HEK293 (cell line): ENCODE data around the gene GARIN5A.
"Not testable (repeated sequence)": the region's sequence is repeated elsewhere in the genome, so short reads cannot be mapped to it uniquely, and the experiment has no call there.

Experiments
- CTCF ChIA-PET: fragments of 350-600 bp; formaldehyde crosslinking; extraction: SDS; loops from one replicate; lab custom pipeline; 2021; ENCODE audit warnings: antibody characterized with exemption; lab: Yijun Ruan, JAX
- POLR2A ChIA-PET: fragments of 300-600 bp; formaldehyde crosslinking; extraction: SDS; loops from one replicate; lab custom pipeline; 2020; ENCODE audit warnings: antibody characterized with exemption, inconsistent platforms; lab: Yijun Ruan, JAX
- H3K27ac ChIP-seq: fragments of 200-500 bp; sonication (Bioruptor generic); 2 replicates; pipeline ENCODE4 v1.5.1; 2014; ENCODE audit warnings: low read depth, low read length, control low read depth, inconsistent platforms; ENCODE audit errors: extremely low read depth
- H3K36me3 ChIP-seq, 2 experiments: fragments of 200-500 bp in 1 of 2; sonication (Bioruptor generic) in 1 of 2; 1 replicate in 1 of 2; 2 replicates in 1 of 2; pipeline ENCODE4 v1.5.1; 2014 to 2017; ENCODE audit warnings: inconsistent platforms in 2 of 2, low read length in 2 of 2; ENCODE audit not compliant: control insufficient read depth in 2 of 2, insufficient read depth in 1 of 2
- H3K4me1 ChIP-seq: fragments of 200-500 bp; sonication (Bioruptor generic); 2 replicates; pipeline ENCODE4 v1.5.1; 2014; ENCODE audit warnings: mild to moderate bottlenecking, low read length, inconsistent platforms; ENCODE audit not compliant: control insufficient read depth, insufficient read depth
- H3K4me3 ChIP-seq: 2 replicates; pipeline ENCODE4 v1.5.1; 2011; ENCODE audit warnings: low read depth, mild to moderate bottlenecking, control low read depth, low read length, moderate library complexity
- H3K9me3 ChIP-seq: fragments of 200-500 bp; sonication (Bioruptor generic); 2 replicates; pipeline ENCODE4 v1.5.1; 2014; ENCODE audit warnings: low read depth, low read length, inconsistent platforms; ENCODE audit not compliant: control insufficient read depth, insufficient read depth
- EGR2 ChIP-seq: fragments of 450-650 bp; formaldehyde crosslinking; IDR thresholded peaks from 2 replicates; pipeline ENCODE4 v1.5.1; 2016; ENCODE audit warnings: low read depth, missing biosample characterization, missing genetic modification characterization
- INSM2 ChIP-seq: fragments of 450-650 bp; formaldehyde crosslinking; IDR thresholded peaks from 2 replicates; pipeline ENCODE4 v1.5.1; 2016; ENCODE audit warnings: missing biosample characterization, missing genetic modification characterization
- KLF10 ChIP-seq: fragments of 450-650 bp; IDR thresholded peaks from 2 replicates; pipeline ENCODE4 v1.5.1; 2018; ENCODE audit warnings: missing biosample characterization, mild to moderate bottlenecking, missing genetic modification characterization
- KLF16 ChIP-seq: fragments of 450-650 bp; formaldehyde crosslinking; IDR thresholded peaks from 2 replicates; pipeline ENCODE4 v1.5.1; 2017; ENCODE audit warnings: missing biosample characterization, missing genetic modification characterization
- KLF8 ChIP-seq: fragments of 450-650 bp; formaldehyde crosslinking; IDR thresholded peaks from 2 replicates; pipeline ENCODE4 v1.5.1; 2016; ENCODE audit warnings: missing biosample characterization, missing genetic modification characterization
- MEIS1 ChIP-seq: sonication (generic); formaldehyde crosslinking; IDR thresholded peaks from 2 replicates; pipeline ENCODE4 v1.8.1; 2022; ENCODE audit warnings: missing genetic modification reagents, mild to moderate bottlenecking, borderline replicate concordance
- PRDM2 ChIP-seq: fragments of 450-650 bp; formaldehyde crosslinking; IDR thresholded peaks from 2 replicates; pipeline ENCODE4 v1.5.1; 2016; ENCODE audit warnings: missing biosample characterization, missing genetic modification characterization, borderline replicate concordance
- SETDB1 ChIP-seq: IDR thresholded peaks from one replicate; pipeline ENCODE4 v1.6.1; 2017; ENCODE audit warnings: mild to moderate bottlenecking, low read length, moderate library complexity, mixed read lengths; ENCODE audit not compliant: insufficient read length
- ZFHX2 ChIP-seq: fragments of 450-650 bp; formaldehyde crosslinking; conservative IDR thresholded peaks from 2 replicates; pipeline ENCODE4 v1.5.1; 2016; ENCODE audit warnings: missing biosample characterization, missing genetic modification characterization
- ZNF223 ChIP-seq: fragments of 450-650 bp; formaldehyde crosslinking; IDR thresholded peaks from 2 replicates; pipeline ENCODE4 v1.5.1; 2016; ENCODE audit warnings: missing biosample characterization, missing genetic modification characterization
- ZNF354C ChIP-seq: fragments of 450-650 bp; formaldehyde crosslinking; IDR thresholded peaks from 2 replicates; pipeline ENCODE4 v1.5.1; 2016; ENCODE audit warnings: missing biosample characterization, missing genetic modification characterization, low read depth, borderline replicate concordance
- ZNF366 ChIP-seq: fragments of 450-650 bp; formaldehyde crosslinking; conservative IDR thresholded peaks from 2 replicates; pipeline ENCODE4 v1.5.1; 2016; ENCODE audit warnings: missing biosample characterization, missing genetic modification characterization
- ZNF404 ChIP-seq: fragments of 450-650 bp; formaldehyde crosslinking; IDR thresholded peaks from 2 replicates; pipeline ENCODE4 v1.5.1; 2017; ENCODE audit warnings: missing biosample characterization, missing genetic modification characterization
- ZNF423 ChIP-seq: fragments of 450-650 bp; formaldehyde crosslinking; IDR thresholded peaks from 2 replicates; pipeline ENCODE4 v1.5.1; 2016; ENCODE audit warnings: missing biosample characterization, missing genetic modification characterization
- ZNF449 ChIP-seq: fragments of 450-650 bp; formaldehyde crosslinking; IDR thresholded peaks from 2 replicates; pipeline ENCODE4 v1.5.1; 2017; ENCODE audit warnings: missing biosample characterization, mild to moderate bottlenecking, missing genetic modification characterization, moderate library complexity
- ZNF473 ChIP-seq: fragments of 450-650 bp; formaldehyde crosslinking; IDR thresholded peaks from 2 replicates; pipeline ENCODE4 v1.5.1; 2017; ENCODE audit warnings: missing biosample characterization, missing genetic modification characterization
- ZNF501 ChIP-seq: fragments of 450-650 bp; formaldehyde crosslinking; IDR thresholded peaks from 2 replicates; pipeline ENCODE4 v1.5.1; 2016; ENCODE audit warnings: missing biosample characterization, missing genetic modification characterization
- ZNF555 ChIP-seq: fragments of 450-650 bp; formaldehyde crosslinking; conservative IDR thresholded peaks from 2 replicates; pipeline ENCODE4 v1.5.1; 2017; ENCODE audit warnings: missing biosample characterization, mild to moderate bottlenecking, missing genetic modification characterization, inconsistent platforms
- ZNF571 ChIP-seq: fragments of 450-650 bp; formaldehyde crosslinking; IDR thresholded peaks from 2 replicates; pipeline ENCODE4 v1.5.0; 2017; ENCODE audit warnings: missing biosample characterization, missing genetic modification characterization
- ZNF596 ChIP-seq: fragments of 450-650 bp; IDR thresholded peaks from 2 replicates; pipeline ENCODE4 v1.5.0; 2018; ENCODE audit warnings: missing biosample characterization, mild to moderate bottlenecking, missing genetic modification characterization, moderate library complexity
- ZNF600 ChIP-seq: fragments of 450-650 bp; formaldehyde crosslinking; IDR thresholded peaks from 2 replicates; pipeline ENCODE4 v1.5.1; 2016; ENCODE audit warnings: missing biosample characterization, missing genetic modification characterization
- ZNF654 ChIP-seq: fragments of 450-650 bp; formaldehyde crosslinking; IDR thresholded peaks from 2 replicates; pipeline ENCODE4 v1.5.1; 2016; ENCODE audit warnings: low read depth, missing biosample characterization, missing genetic modification characterization
- ZNF660 ChIP-seq: fragments of 450-650 bp; IDR thresholded peaks from 2 replicates; pipeline ENCODE4 v1.5.1; 2018; ENCODE audit warnings: missing biosample characterization, mild to moderate bottlenecking, missing genetic modification characterization
- ZNF837 ChIP-seq: fragments of 450-650 bp; formaldehyde crosslinking; IDR thresholded peaks from 2 replicates; pipeline ENCODE4 v1.5.1; 2016; ENCODE audit warnings: missing biosample characterization, missing genetic modification characterization

Gene GARIN5A

GRCh38 chr19:50439130-50439529, 37.5 kb downstream of the GARIN5A start:
- TF ChIP-seq EGR2 (tag by site-specific recombination) = peak; percentile 95
- TF ChIP-seq ZFHX2 (tag by site-specific recombination) = peak; percentile 87

GRCh38 chr19:50437862-50438449, 38.7 kb downstream of the GARIN5A start:
- Histone ChIP-seq H3K4me3 (no peak overlapping the region), H3K4me1 (peaks cover 7% of the 10 kb centered on the region), H3K36me3 (no peaks in the 10 kb centered on the region), H3K9me3 (no peaks in the 10 kb centered on the region), H3K27ac (no peak overlapping the region)
- ChIA-PET POLR2A (no interaction called here), CTCF (interaction anchor here (1.0 kb wide), 1 partner anchor 52 kb away, joined by 5 read pairs; no protein-coding TSS in a partner anchor)
- TF ChIP-seq SETDB1 (no peak), ZNF423 (no peak), ZNF501 (tag by site-specific recombination) (no peak), MEIS1 (CRISPR knock-in tag) (no peak), ZNF660 (tag by site-specific recombination) (no peak), ZNF600 (tag by site-specific recombination) (no peak), PRDM2 (no peak), EGR2 (tag by site-specific recombination) (peak; percentile 100), ZNF571 (no peak), ZNF366 (tag by site-specific recombination) (peak; percentile 72), ZNF354C (tag by site-specific recombination) (no peak), KLF8 (tag by site-specific recombination) (no peak), ZNF555 (tag by site-specific recombination) (no peak), ZNF223 (tag by site-specific recombination) (no peak), ZNF596 (tag by site-specific recombination) (no peak), ZNF837 (tag by site-specific recombination) (no peak), INSM2 (tag by site-specific recombination) (no peak), ZNF654 (tag by site-specific recombination) (no peak), KLF10 (tag by site-specific recombination) (no peak), KLF16 (tag by site-specific recombination) (no peak), ZFHX2 (tag by site-specific recombination) (peak; percentile 99), ZNF449 (tag by site-specific recombination) (no peak), ZNF404 (tag by site-specific recombination) (no peak), ZNF473 (tag by site-specific recombination) (no peak)

More at GRCh38 chr19:50439130-50439529, 37.5 kb downstream of the GARIN5A start:
- H3K4me3 ChIP-seq, H3K9me3 ChIP-seq, H3K36me3 ChIP-seq, H3K4me1 ChIP-seq, POLR2A ChIA-PET, CTCF ChIA-PET, H3K27ac ChIP-seq: not testable (repeated sequence)
